Bronchial epithelial cell (primary cell): Measurements from ENCODE around the gene MYL9. TPM values are rescaled to one million over a fixed set of nuclear protein-coding genes. Genes with fewer than 3 reads are reported as not detected.

Experiments
- DNase-seq: peaks from one replicate; pipeline ENCODE4 v3.0.0-alpha.2; 2010; ENCODE audit warnings: low read depth
- FAIRE-seq: peaks from 2 replicates; lab custom pipeline; 2011; peaks lifted over from hg19 to GRCh38; lab: Jason Lieb, UNC
- H3K27me3 ChIP-seq: 2 replicates; pipeline ENCODE4 v1.5.1; 2011; ENCODE audit warnings: low read length; ENCODE audit not compliant: control insufficient read depth, insufficient read depth
- H3K36me3 ChIP-seq: 2 replicates; pipeline ENCODE4 v1.5.1; 2011; ENCODE audit warnings: low read length; ENCODE audit not compliant: control insufficient read depth, insufficient read depth
- H3K4me3 ChIP-seq: 2 replicates; pipeline ENCODE4 v1.5.1; 2011; ENCODE audit warnings: mild to moderate bottlenecking, low read depth, low read length, control low read depth
- total RNA-seq: library from RNA; depleted of rRNA; stranded (reverse); fragments of >200 nt; gene quantifications from 2 replicates; pipeline ENCODE4 v1.2.1, GENCODE V29; 2014
- TF ChIP-seq, protein P1 (sequence below): IDR thresholded peaks from 2 replicates; pipeline ENCODE4 v1.5.1; 2011; ENCODE audit warnings: mild to moderate bottlenecking, moderate library complexity, low read length, control low read depth, inconsistent platforms; ENCODE audit not compliant: insufficient read depth, severe bottlenecking

MYL9 gene
- total RNA-seq, 1 donor from 2014 or later, result 0.53 TPM

- DNase-seq (no peak), FAIRE-seq (no peak)
- H3K4me3 ChIP-seq, result no peak overlapping the region
- TF ChIP-seq, protein P1, sequence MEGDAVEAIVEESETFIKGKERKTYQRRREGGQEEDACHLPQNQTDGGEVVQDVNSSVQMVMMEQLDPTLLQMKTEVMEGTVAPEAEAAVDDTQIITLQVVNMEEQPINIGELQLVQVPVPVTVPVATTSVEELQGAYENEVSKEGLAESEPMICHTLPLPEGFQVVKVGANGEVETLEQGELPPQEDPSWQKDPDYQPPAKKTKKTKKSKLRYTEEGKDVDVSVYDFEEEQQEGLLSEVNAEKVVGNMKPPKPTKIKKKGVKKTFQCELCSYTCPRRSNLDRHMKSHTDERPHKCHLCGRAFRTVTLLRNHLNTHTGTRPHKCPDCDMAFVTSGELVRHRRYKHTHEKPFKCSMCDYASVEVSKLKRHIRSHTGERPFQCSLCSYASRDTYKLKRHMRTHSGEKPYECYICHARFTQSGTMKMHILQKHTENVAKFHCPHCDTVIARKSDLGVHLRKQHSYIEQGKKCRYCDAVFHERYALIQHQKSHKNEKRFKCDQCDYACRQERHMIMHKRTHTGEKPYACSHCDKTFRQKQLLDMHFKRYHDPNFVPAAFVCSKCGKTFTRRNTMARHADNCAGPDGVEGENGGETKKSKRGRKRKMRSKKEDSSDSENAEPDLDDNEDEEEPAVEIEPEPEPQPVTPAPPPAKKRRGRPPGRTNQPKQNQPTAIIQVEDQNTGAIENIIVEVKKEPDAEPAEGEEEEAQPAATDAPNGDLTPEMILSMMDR, result no peak
- no peaks in the 10 kb centered on the region for H3K27me3 ChIP-seq
- peaks cover 24% of the 10 kb centered on the region for H3K36me3 ChIP-seq
Measured at GRCh38 chr20:36523341-36523740, 18.0 kb upstream of the MYL9 start.

DNA sequence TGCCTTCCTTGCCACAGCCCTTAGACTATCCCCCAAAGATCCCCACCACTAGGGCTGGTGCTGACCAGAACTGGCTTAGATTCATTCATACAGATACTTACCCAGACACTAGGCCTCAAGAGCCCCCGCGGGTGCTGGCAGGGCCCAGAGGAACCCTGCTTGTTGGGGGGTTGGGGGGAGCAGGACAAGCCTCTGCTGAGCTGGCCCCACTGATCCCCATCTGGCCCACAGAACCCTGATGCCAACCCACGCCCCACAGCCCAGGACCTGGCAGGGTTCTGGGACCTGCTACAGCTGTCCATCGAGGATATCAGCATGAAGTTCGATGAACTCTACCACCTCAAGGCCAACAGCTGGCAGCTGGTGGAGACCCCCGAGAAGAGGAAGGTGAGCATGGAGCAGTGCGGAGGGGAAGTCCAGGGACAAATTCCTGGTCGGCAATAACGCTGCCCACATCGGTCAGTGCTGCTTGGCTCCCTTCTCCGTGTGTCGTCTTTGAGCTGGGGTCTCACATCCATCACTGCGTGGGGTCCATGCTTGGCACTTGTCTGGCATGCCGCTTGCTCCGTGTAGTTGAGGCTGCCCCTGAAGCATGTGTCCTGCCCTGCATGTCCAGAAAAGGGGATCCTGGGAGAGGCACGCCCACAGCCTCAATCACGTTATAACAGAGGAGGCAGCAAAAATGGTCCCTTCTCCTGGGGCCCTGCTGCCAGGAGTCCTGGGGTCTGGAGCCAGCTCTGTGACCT, 15.5 kb upstream of the MYL9 start:
- Histone ChIP-seq H3K27me3 (no peaks in the 10 kb centered on the region), H3K4me3 (no peak overlapping the region), H3K36me3 (peaks cover 22% of the 10 kb centered on the region)
- DNase-seq (no peak), FAIRE-seq (no peak)
- TF ChIP-seq, protein P1, result no peak

- TF ChIP-seq, protein P1, result no peak
- Histone ChIP-seq H3K27me3 (no peaks in the 10 kb centered on the region), H3K4me3 (no peak overlapping the region), H3K36me3 (peaks cover 19% of the 10 kb centered on the region)
- FAIRE-seq, result no peak
- DNase-seq, result no peak
Measured at GRCh38 chr20:36526521-36527011, 14.8 kb upstream of the MYL9 start.

- Histone ChIP-seq H3K36me3 (peaks cover 19% of the 10 kb centered on the region), H3K4me3 (no peak overlapping the region), H3K27me3 (no peaks in the 10 kb centered on the region)
- FAIRE-seq (no peak), DNase-seq (no peak)
- TF ChIP-seq, protein P1, result no peak
Measured at GRCh38 chr20:36527331-36528125, 13.8 kb upstream of the MYL9 start.

DNA sequence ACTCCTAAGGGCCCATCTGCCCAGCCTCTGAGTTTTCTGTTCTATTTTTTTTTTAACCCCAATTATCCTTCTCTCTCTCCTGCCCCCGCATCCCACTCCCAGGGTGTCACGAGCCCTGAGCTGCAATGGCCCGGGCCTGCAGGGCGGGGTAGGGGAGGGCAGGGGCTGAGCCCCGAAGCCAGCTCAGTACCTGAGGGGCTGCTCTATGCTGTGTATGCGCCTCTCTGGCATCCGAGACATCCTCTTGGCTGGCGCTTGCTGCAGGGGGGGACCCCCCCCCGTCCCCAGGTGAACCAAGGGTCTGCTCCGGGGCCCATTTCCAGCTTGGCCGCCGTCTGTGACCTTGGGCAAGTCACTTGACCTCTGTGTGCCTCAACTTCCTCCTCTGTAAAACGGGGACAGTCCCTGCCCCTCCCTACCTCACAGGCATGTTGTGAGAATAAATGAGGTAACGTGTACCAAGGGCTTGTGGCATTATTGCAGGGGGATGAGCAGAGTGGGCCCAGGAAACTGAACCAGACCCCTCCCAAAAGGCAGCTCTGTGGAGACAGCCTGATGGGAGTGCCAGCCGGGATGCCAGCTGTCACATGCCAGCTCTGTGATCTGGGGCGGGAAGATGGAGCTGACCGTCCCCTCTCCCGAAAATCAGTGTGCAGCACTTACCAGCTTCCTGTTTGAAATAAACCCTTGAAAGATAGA, 13.0 kb upstream of the MYL9 start:
- H3K36me3 ChIP-seq, result peaks cover 19% of the 10 kb centered on the region
- FAIRE-seq, result no peak
- no peak for DNase-seq

More for the DNA sequence above, 13.0 kb upstream of the MYL9 start:
- TF ChIP-seq, protein P1, result no peak
- Histone ChIP-seq H3K27me3 (no peaks in the 10 kb centered on the region), H3K4me3 (no peak overlapping the region)
